DOHH2 (cell line): ENCODE results near the gene WWOX.

Experiments
- H3F3A ChIP-seq: fragments of 200-600 bp; sonication (generic), shearing (Covaris generic); 2 replicates; pipeline ENCODE4 v1.6.0; 2016; ENCODE audit warnings: antibody characterized with exemption, mild to moderate bottlenecking; ENCODE audit not compliant: control insufficient read depth, insufficient read depth
- H3K27ac ChIP-seq: fragments of 200-600 bp; sonication (generic); 2 replicates; pipeline ENCODE4 v1.5.1; 2014; ENCODE audit warnings: low read depth, mild to moderate bottlenecking, low read length, moderate library complexity
- H3K27me3 ChIP-seq: fragments of 200-600 bp; sonication (generic); 2 replicates; pipeline ENCODE4 v1.6.1; 2014; ENCODE audit warnings: mild to moderate bottlenecking, low read length, mixed read lengths; ENCODE audit not compliant: control insufficient read depth
- H3K36me3 ChIP-seq: fragments of 200-600 bp; sonication (generic); 2 replicates; pipeline ENCODE4 v1.6.1; 2014; ENCODE audit warnings: mild to moderate bottlenecking, low read length, moderate library complexity, mixed read lengths; ENCODE audit not compliant: control insufficient read depth
- H3K4me1 ChIP-seq: fragments of 200-600 bp; sonication (generic); 2 replicates; pipeline ENCODE4 v1.6.1; 2014; ENCODE audit warnings: mild to moderate bottlenecking, low read length, mixed read lengths; ENCODE audit not compliant: control insufficient read depth
- H3K4me2 ChIP-seq: fragments of 200-600 bp; sonication (generic); 2 replicates; pipeline ENCODE4 v1.6.0; 2014; ENCODE audit warnings: mild to moderate bottlenecking, low read length, moderate library complexity
- H3K4me3 ChIP-seq: fragments of 200-600 bp; sonication (generic); 2 replicates; pipeline ENCODE4 v1.5.1; 2014; ENCODE audit warnings: mild to moderate bottlenecking, low read length, mixed read lengths
- H3K79me2 ChIP-seq: fragments of 200-600 bp; sonication (generic); 2 replicates; pipeline ENCODE4 v1.6.1; 2014; ENCODE audit warnings: mild to moderate bottlenecking, low read length, mixed read lengths; ENCODE audit not compliant: control insufficient read depth
- H3K9me2 ChIP-seq: fragments of 200-600 bp; sonication (generic); replicated peaks from 2 replicates; pipeline ENCODE4 v1.6.1; 2014; ENCODE audit warnings: mild to moderate bottlenecking, low read length, mixed read lengths; ENCODE audit not compliant: control insufficient read depth
- H3K9me3 ChIP-seq: fragments of 200-600 bp; sonication (generic); 2 replicates; pipeline ENCODE4 v1.6.1; 2014; ENCODE audit warnings: antibody characterized with exemption, low read length, mixed read lengths; ENCODE audit not compliant: control insufficient read depth, insufficient read depth
- H4K20me1 ChIP-seq: fragments of 200-600 bp; sonication (generic); 2 replicates; pipeline ENCODE4 v1.6.0; 2014; ENCODE audit warnings: low read depth, mild to moderate bottlenecking, antibody characterized with exemption, low read length, moderate library complexity; ENCODE audit not compliant: control insufficient read depth, insufficient read depth
- EZH2phosphoT487 ChIP-seq: fragments of 200-600 bp; sonication (generic); IDR thresholded peaks from 2 replicates; pipeline ENCODE4 v1.6.1; 2017; ENCODE audit warnings: borderline replicate concordance, mild to moderate bottlenecking, antibody characterized with exemption, low read length, moderate library complexity, mixed read lengths
- TF ChIP-seq, protein P1 (sequence below): fragments of 200-600 bp; sonication (generic); IDR thresholded peaks from one replicate; pipeline ENCODE4 v1.5.1; 2014; ENCODE audit warnings: antibody characterized with exemption, mild to moderate bottlenecking, low read depth, low read length; ENCODE audit not compliant: poor library complexity, severe bottlenecking

Gene WWOX

DNA sequence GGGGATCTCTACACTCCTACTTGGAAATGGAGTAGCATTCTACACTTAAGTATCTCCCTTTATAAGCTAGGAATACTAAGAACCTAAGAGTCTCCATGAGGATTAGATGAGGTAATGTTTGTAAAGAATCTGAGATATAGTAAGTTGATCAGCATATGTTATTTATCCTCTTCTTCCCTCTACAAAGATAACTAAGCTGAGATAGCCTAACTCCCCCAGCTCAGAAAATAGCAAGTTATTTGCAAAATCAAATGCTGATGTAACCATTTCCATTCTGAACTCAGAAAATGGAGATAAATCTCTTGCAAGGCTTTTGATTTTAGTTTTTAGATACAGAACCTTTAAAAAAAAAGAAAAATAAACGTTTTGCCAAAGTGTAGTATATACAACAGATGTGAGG lies 975.1 kb downstream of the WWOX start:
- Histone ChIP-seq H3K9me3 (no peaks in the 10 kb centered on the region), H3K4me1 (no peaks in the 10 kb centered on the region), H3K79me2 (no peaks in the 10 kb centered on the region), H3K27ac (no peak overlapping the region), H3K9me2 (no peaks in the 10 kb centered on the region), H3F3A (no peaks in the 10 kb centered on the region), H3K4me3 (no peak overlapping the region), H3K27me3 (peaks cover 8% of the 10 kb centered on the region; the same call in 1 of the 2 replicates), H3K4me2 (no peak overlapping the region), H3K36me3 (no peaks in the 10 kb centered on the region), H4K20me1 (no peaks in the 10 kb centered on the region)
- TF ChIP-seq EZH2phosphoT487, result no peak
- TF ChIP-seq, protein P1, sequence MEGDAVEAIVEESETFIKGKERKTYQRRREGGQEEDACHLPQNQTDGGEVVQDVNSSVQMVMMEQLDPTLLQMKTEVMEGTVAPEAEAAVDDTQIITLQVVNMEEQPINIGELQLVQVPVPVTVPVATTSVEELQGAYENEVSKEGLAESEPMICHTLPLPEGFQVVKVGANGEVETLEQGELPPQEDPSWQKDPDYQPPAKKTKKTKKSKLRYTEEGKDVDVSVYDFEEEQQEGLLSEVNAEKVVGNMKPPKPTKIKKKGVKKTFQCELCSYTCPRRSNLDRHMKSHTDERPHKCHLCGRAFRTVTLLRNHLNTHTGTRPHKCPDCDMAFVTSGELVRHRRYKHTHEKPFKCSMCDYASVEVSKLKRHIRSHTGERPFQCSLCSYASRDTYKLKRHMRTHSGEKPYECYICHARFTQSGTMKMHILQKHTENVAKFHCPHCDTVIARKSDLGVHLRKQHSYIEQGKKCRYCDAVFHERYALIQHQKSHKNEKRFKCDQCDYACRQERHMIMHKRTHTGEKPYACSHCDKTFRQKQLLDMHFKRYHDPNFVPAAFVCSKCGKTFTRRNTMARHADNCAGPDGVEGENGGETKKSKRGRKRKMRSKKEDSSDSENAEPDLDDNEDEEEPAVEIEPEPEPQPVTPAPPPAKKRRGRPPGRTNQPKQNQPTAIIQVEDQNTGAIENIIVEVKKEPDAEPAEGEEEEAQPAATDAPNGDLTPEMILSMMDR, result no peak

GRCh38 chr16:79074951-79075350 lies 975.5 kb downstream of the WWOX start:
- H4K20me1 ChIP-seq, result no peaks in the 10 kb centered on the region
- H3K36me3 ChIP-seq, result no peaks in the 10 kb centered on the region
- H3K27me3 ChIP-seq, result peaks cover 8% of the 10 kb centered on the region; the same call in 1 of the 2 replicates
- no peaks in the 10 kb centered on the region for H3K9me2 ChIP-seq
- no peaks in the 10 kb centered on the region for H3K79me2 ChIP-seq
- TF ChIP-seq, protein P1, result no peak
- no peak for TF ChIP-seq EZH2phosphoT487
- H3K27ac ChIP-seq, result no peak overlapping the region
- no peaks in the 10 kb centered on the region for H3F3A ChIP-seq
- no peak overlapping the region for H3K4me3 ChIP-seq
- no peak overlapping the region for H3K4me2 ChIP-seq
- no peaks in the 10 kb centered on the region for H3K9me3 ChIP-seq
- no peaks in the 10 kb centered on the region for H3K4me1 ChIP-seq

- no peak overlapping the region for H3K4me3 ChIP-seq
- H3K27me3 ChIP-seq, result 0 out of 2 replicates have a peak, but pooled peaks cover 6% of the 10 kb centered on the region
- H3K9me2 ChIP-seq, result no peaks in the 10 kb centered on the region
- H3K4me2 ChIP-seq, result no peak overlapping the region
- TF ChIP-seq, protein P1, result no peak
- TF ChIP-seq EZH2phosphoT487, result no peak
- no peaks in the 10 kb centered on the region for H4K20me1 ChIP-seq
- H3K27ac ChIP-seq, result no peak overlapping the region
- H3F3A ChIP-seq, result no peaks in the 10 kb centered on the region
- H3K79me2 ChIP-seq, result no peaks in the 10 kb centered on the region
- H3K36me3 ChIP-seq, result no peaks in the 10 kb centered on the region
- H3K4me1 ChIP-seq, result no peaks in the 10 kb centered on the region
- no peaks in the 10 kb centered on the region for H3K9me3 ChIP-seq
Measured at GRCh38 chr16:79076047-79076767, 976.8 kb downstream of the WWOX start.
